K562 (cell line): ENCODE data around the gene PHF20. TPM values are rescaled to one million over a fixed set of nuclear protein-coding genes. Genes with fewer than 3 reads are reported as not detected.

Experiments used
- ATF2 ChIP-seq: sonication (generic); formaldehyde crosslinking; IDR thresholded peaks from 2 replicates; pipeline ENCODE4 v1.8.1; 2022; ENCODE audit warnings: missing genetic modification reagents
- CBFA2T3 ChIP-seq: fragments of 450-650 bp; IDR thresholded peaks from 2 replicates; pipeline ENCODE4 v1.6.1; 2017
- DIDO1 ChIP-seq: fragments of 450-650 bp; IDR thresholded peaks from 2 replicates; pipeline ENCODE4 v1.6.1; 2016; ENCODE audit warnings: low read depth, missing biosample characterization, missing genetic modification characterization
- EGR1 ChIP-seq: fragments of 450-650 bp; conservative IDR thresholded peaks from 2 replicates; pipeline ENCODE4 v1.6.1; 2017; ENCODE audit warnings: mild to moderate bottlenecking
- MECOM ChIP-seq: fragments of 250-450 bp; sonication (Bioruptor Pico); IDR thresholded peaks from 2 replicates; pipeline ENCODE4 v1.8.0; 2022; ENCODE audit warnings: inconsistent platforms
- MITF ChIP-seq: IDR thresholded peaks from 2 replicates; pipeline ENCODE4 v1.6.1; 2014; ENCODE audit warnings: antibody characterized with exemption
- MNT ChIP-seq, 2 experiments: fragments of 450-650 bp; conservative IDR thresholded peaks; 2 replicates each; pipeline ENCODE4 v1.6.1; 2017; ENCODE audit warnings: mild to moderate bottlenecking in 2 of 2, moderate library complexity in 2 of 2
- PHF21A ChIP-seq: fragments of 450-650 bp; IDR thresholded peaks from 2 replicates; pipeline ENCODE4 v1.6.1; 2017; ENCODE audit warnings: low read depth, borderline replicate concordance
- PML ChIP-seq: IDR thresholded peaks from 2 replicates; pipeline ENCODE4 v1.6.1; 2012; ENCODE audit warnings: low read length, inconsistent platforms
- RBFOX2 ChIP-seq: fragments of 200-400 bp; formaldehyde crosslinking; IDR thresholded peaks from 2 replicates; pipeline ENCODE4 v1.6.1; 2017; ENCODE audit warnings: low read depth, mild to moderate bottlenecking, low read length, moderate library complexity
- RBM25 ChIP-seq: fragments of 200-400 bp; formaldehyde crosslinking; IDR thresholded peaks from 2 replicates; pipeline ENCODE4 v1.6.1; 2018; ENCODE audit warnings: low read length, low read depth, moderate library complexity; ENCODE audit not compliant: severe bottlenecking
- SMARCA5 ChIP-seq: fragments of 450-650 bp; IDR thresholded peaks from 2 replicates; pipeline ENCODE4 v1.6.1; 2016
- SMARCE1 ChIP-seq: fragments of 450-650 bp; IDR thresholded peaks from 2 replicates; pipeline ENCODE4 v1.7.1; 2016; ENCODE audit warnings: mild to moderate bottlenecking
- SREBF1 ChIP-seq: fragments of 150-350 bp; IDR thresholded peaks from 2 replicates; pipeline ENCODE4 v1.6.1; 2014; ENCODE audit warnings: antibody characterized with exemption, low read depth, low read length, borderline replicate concordance
- TAF9B ChIP-seq: fragments of 450-650 bp; IDR thresholded peaks from 2 replicates; pipeline ENCODE4 v1.6.1; 2018; ENCODE audit warnings: mild to moderate bottlenecking; ENCODE audit not compliant: partially characterized antibody
- TAL1 ChIP-seq: fragments of 450-650 bp; IDR thresholded peaks from 2 replicates; pipeline ENCODE4 v1.6.1; 2016; ENCODE audit warnings: mild to moderate bottlenecking
- TEAD1 ChIP-seq, 2 experiments: fragments of 450-650 bp in 1 of 2; sonication (generic) in 1 of 2; formaldehyde crosslinking; IDR thresholded peaks; 2 replicates each; pipeline versions ENCODE4 v1.4.0 to v1.8.0; 2020 to 2022; ENCODE audit warnings: mild to moderate bottlenecking in 2 of 2, missing genetic modification reagents in 1 of 2
- ZFP36 ChIP-seq: fragments of 150-350 bp; IDR thresholded peaks from 2 replicates; pipeline ENCODE4 v1.6.1; 2018; ENCODE audit warnings: low read length, low read depth; ENCODE audit not compliant: partially characterized antibody
- ZNF263 ChIP-seq: sonication (generic); formaldehyde crosslinking; IDR thresholded peaks from 2 replicates; pipeline ENCODE4 v1.8.0; 2022; ENCODE audit warnings: mild to moderate bottlenecking, missing genetic modification reagents, borderline replicate concordance
- ZNF324 ChIP-seq: fragments of 250-450 bp; sonication (Bioruptor Pico); IDR thresholded peaks from 2 replicates; pipeline ENCODE4 v1.4.0; 2020; ENCODE audit warnings: mild to moderate bottlenecking
- ZNF644 ChIP-seq: fragments of 200-800 bp; sonication (Bioruptor generic); IDR thresholded peaks from 2 replicates; pipeline ENCODE4 v1.6.1; 2016; ENCODE audit warnings: low read depth, missing genetic modification characterization, missing compliant biosample characterization
- ZNF785 ChIP-seq: fragments of 250-450 bp; sonication (Bioruptor Pico); IDR thresholded peaks from 2 replicates; pipeline ENCODE4 v1.4.0; 2020; ENCODE audit warnings: mild to moderate bottlenecking
- polyA plus RNA-seq, 8 experiments: library from polyadenylated mRNA; depleted of rRNA in 4 of 8; stranded (reverse) in 5 of 8; unstranded in 3 of 8; fragments of >200 nt; fragmentation: Nextera tagmentation in 2 of 8; fragmentation: Illumina TruSeq in 1 of 8; extraction: Ambion mirVana in 2 of 8; extraction: Trizol in 1 of 8; gene quantifications; 2 replicates each; pipeline versions ENCODE4 v1.2.1 to v1.2.3, GENCODE V29; 2011 to 2014; ENCODE audit warnings: inconsistent platforms in 1 of 8, missing spikeins in 1 of 8
- total RNA-seq, 7 experiments: library from RNA; depleted of rRNA in 6 of 7; stranded (reverse); fragments of >200 nt in 6 of 7; fragmentation: Illumina TruSeq in 2 of 7; extraction: Trizol in 2 of 7; gene quantifications; 2 replicates each; pipeline versions ENCODE4 v1.2.1 to v1.2.3, GENCODE V29; 2011 to 2021; ENCODE audit warnings: low replicate concordance in 1 of 7
- TF ChIP-seq, protein P1 (sequence below): fragments of 450-650 bp; formaldehyde crosslinking; IDR thresholded peaks from 2 replicates; pipeline ENCODE4 v1.4.0; 2020; ENCODE audit warnings: mild to moderate bottlenecking, moderate library complexity
- TF ChIP-seq, protein P2 (sequence below): fragments of 250-450 bp; sonication (Bioruptor Pico); IDR thresholded peaks from 2 replicates; pipeline ENCODE4 v1.4.0; 2020; ENCODE audit warnings: mild to moderate bottlenecking

Gene PHF20
- total and polyA plus RNA-seq, 9 of the 15 experiments (the other 6 are each of a cell fraction or from before 2014, with no cell fraction given) = 49.9 to 196 (median 70.7) TPM

DNA sequence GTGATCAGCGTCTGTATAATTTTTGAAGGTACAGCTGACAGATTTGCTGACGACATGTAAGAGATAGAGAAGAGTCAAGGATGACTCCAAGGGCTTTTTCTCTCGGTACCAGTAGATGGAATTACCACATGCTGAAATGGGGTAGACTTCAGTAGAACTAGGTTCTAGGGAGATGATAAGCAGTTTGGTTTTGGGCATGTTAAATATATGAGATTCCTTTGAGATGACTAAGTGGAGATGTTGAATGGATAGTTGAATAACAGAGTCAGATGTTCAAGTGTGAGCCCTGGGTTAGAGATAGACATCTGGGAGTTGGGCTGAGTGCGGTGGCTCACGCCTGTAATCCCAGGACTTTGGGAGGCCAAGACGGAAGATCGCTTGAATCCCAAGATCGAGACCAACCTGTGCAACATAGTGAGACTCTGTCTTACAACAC lies 50.0 kb downstream of the PHF20 start (continued):
- TF ChIP-seq, protein P1, sequence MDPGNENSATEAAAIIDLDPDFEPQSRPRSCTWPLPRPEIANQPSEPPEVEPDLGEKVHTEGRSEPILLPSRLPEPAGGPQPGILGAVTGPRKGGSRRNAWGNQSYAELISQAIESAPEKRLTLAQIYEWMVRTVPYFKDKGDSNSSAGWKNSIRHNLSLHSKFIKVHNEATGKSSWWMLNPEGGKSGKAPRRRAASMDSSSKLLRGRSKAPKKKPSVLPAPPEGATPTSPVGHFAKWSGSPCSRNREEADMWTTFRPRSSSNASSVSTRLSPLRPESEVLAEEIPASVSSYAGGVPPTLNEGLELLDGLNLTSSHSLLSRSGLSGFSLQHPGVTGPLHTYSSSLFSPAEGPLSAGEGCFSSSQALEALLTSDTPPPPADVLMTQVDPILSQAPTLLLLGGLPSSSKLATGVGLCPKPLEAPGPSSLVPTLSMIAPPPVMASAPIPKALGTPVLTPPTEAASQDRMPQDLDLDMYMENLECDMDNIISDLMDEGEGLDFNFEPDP = no peak
- TF ChIP-seq DIDO1 = no peak
- no peak for TF ChIP-seq MITF
- TF ChIP-seq, protein P2, sequence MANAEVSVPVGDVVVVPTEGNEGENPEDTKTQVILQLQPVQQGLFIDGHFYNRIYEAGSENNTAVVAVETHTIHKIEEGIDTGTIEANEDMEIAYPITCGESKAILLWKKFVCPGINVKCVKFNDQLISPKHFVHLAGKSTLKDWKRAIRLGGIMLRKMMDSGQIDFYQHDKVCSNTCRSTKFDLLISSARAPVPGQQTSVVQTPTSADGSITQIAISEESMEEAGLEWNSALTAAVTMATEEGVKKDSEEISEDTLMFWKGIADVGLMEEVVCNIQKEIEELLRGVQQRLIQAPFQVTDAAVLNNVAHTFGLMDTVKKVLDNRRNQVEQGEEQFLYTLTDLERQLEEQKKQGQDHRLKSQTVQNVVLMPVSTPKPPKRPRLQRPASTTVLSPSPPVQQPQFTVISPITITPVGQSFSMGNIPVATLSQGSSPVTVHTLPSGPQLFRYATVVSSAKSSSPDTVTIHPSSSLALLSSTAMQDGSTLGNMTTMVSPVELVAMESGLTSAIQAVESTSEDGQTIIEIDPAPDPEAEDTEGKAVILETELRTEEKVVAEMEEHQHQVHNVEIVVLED (CRISPR knock-in tag) = no peak
- no peak for TF ChIP-seq SREBF1
- TF ChIP-seq ZNF324 (CRISPR knock-in tag) = no peak
- TF ChIP-seq ZNF644 (tag) = no peak
- no peak for TF ChIP-seq ATF2
- no peak for TF ChIP-seq PHF21A
- no peak for TF ChIP-seq TAF9B
- TF ChIP-seq ZNF785 (CRISPR knock-in tag) = no peak
- TF ChIP-seq SMARCE1 = peak; percentile 68; the same call in 1 of the 2 replicates
- no peak for TF ChIP-seq RBM25
- no peak for TF ChIP-seq ZFP36
- no peak for TF ChIP-seq ZNF263 (CRISPR knock-in tag)
- TF ChIP-seq MNT (conservative IDR thresholded peaks at IDR 0.05) = no peak
- no peak for TF ChIP-seq EGR1
- TF ChIP-seq PML = no peak
- TF ChIP-seq RBFOX2 = no peak
- TF ChIP-seq MECOM (CRISPR knock-in tag) = peak; percentile 61; the same call in 1 of the 2 replicates
- TF ChIP-seq CBFA2T3 = peak; percentile 12; the same call in 1 of the 2 replicates
- peak in 1 of 2 experiments; percentile 62; a peak in 1 of 4 replicates for TF ChIP-seq TEAD1 (CRISPR knock-in tag; IDR thresholded peaks at IDR 0.05)
- no peak for TF ChIP-seq SMARCA5
- no peak for TF ChIP-seq TAL1
